ENCODE data around the gene BACH2.

GRCh38 chr6:90231798-90232197, 64.8 kb downstream of the BACH2 start:
- TF ChIP-seq CTCF (IDR thresholded peaks at IDR 0.05) (no peak), POLR2A (IDR thresholded peaks at IDR 0.05) (no peak), POLR2AphosphoS5 (IDR thresholded peaks at IDR 0.05; ENCODE audit: insufficient read depth in 1 of 2, low read depth in 1 of 2) (no peak)
